GM12878 (cell line): ENCODE measurements around the gene ZNF407. TPM values are rescaled to one million over a fixed set of nuclear protein-coding genes. Genes with fewer than 3 reads are reported as not detected.

Source experiments
- ATAC-seq: fragments of 200-7000 bp; cut with Tn5 transposase; 3 replicates; pipeline ENCODE4 v1.9.1; 2020; ENCODE audit warnings: mild to moderate bottlenecking, moderate library complexity
- BruUV-seq: library from RNA; stranded (reverse); fragments of 400-500 nt; replicated peaks from 2 replicates; lab custom pipeline; 2021; lab: Mats Ljungman, UMichigan
- CTCF ChIA-PET: fragments of 300-600 bp; sonication (Branson Sonifier 250); formaldehyde crosslinking; extraction: SDS; loops from one replicate; lab custom pipeline; 2021; ENCODE audit warnings: inconsistent platforms; lab: Yijun Ruan, JAX
- POLR2A ChIA-PET: fragments of 350-600 bp; formaldehyde crosslinking; extraction: SDS; loops from one replicate; lab custom pipeline; 2021; ENCODE audit warnings: inconsistent platforms; lab: Charles Lee
- RAD21 ChIA-PET: fragments of 300-600 bp; sonication (Branson Sonifier 250); formaldehyde crosslinking; loops from one replicate; lab custom pipeline; 2023; ENCODE audit warnings: antibody characterized with exemption; ENCODE audit not compliant: unreplicated experiment; lab: Charles Lee
- SMC1A ChIA-PET: fragments of 300-600 bp; sonication (Branson Sonifier 250); formaldehyde crosslinking; loops from one replicate; lab custom pipeline; 2023; ENCODE audit not compliant: unreplicated experiment, uncharacterized antibody; lab: Charles Lee
- DNase-seq: peaks from one replicate; pipeline ENCODE4 v3.0.0-alpha.2; 2011; ENCODE audit warnings: low read depth, low spot score
- FAIRE-seq: peaks from 3 replicates; lab custom pipeline; 2011; peaks lifted over from hg19 to GRCh38; lab: Jason Lieb, UNC
- H2AFZ ChIP-seq: 2 replicates; pipeline ENCODE4 v1.6.0; 2011; ENCODE audit warnings: low read depth, low read length, control low read depth; ENCODE audit not compliant: control insufficient read depth
- H3K27ac ChIP-seq: 2 replicates; pipeline ENCODE4 v1.5.1; 2011; ENCODE audit warnings: control low read depth; ENCODE audit not compliant: control insufficient read depth, insufficient read depth
- H3K27me3 ChIP-seq, 2 experiments: replicated peaks in 1 of 2; 2 replicates each; pipeline versions ENCODE4 v1.6.0 to v1.6.1; 2011; ENCODE audit warnings: low read length in 1 of 2; ENCODE audit not compliant: control insufficient read depth in 2 of 2, insufficient read depth in 2 of 2
- H3K36me3 ChIP-seq, 2 experiments: 2 replicates each; pipeline ENCODE4 v1.5.1; 2011; ENCODE audit warnings: low read length in 1 of 2; ENCODE audit not compliant: control insufficient read depth in 2 of 2, insufficient read depth in 2 of 2
- H3K4me1 ChIP-seq: 2 replicates; pipeline ENCODE4 v1.6.1; 2011; ENCODE audit warnings: mild to moderate bottlenecking, low read length, moderate library complexity, mixed read lengths; ENCODE audit not compliant: control insufficient read depth, insufficient read depth
- H3K4me2 ChIP-seq: 2 replicates; pipeline ENCODE4 v1.6.0; 2011; ENCODE audit warnings: control low read depth; ENCODE audit not compliant: control insufficient read depth, insufficient read depth
- H3K4me3 ChIP-seq: fragments of 200-600 bp; sonication (generic); 2 replicates; pipeline ENCODE4 v1.5.1; 2016
- H3K79me2 ChIP-seq: 2 replicates; pipeline ENCODE4 v1.6.0; 2011; ENCODE audit warnings: low read length; ENCODE audit not compliant: control insufficient read depth, insufficient read depth
- H3K9ac ChIP-seq: 2 replicates; pipeline ENCODE4 v1.8.0; 2011; ENCODE audit warnings: low read length, control low read depth, mixed read lengths; ENCODE audit not compliant: control insufficient read depth, insufficient read depth
- H3K9me3 ChIP-seq: replicated peaks from 3 replicates; pipeline ENCODE4 v1.5.1; 2011; ENCODE audit warnings: mild to moderate bottlenecking, low read length; ENCODE audit not compliant: control insufficient read depth, insufficient read depth
- H4K20me1 ChIP-seq: 2 replicates; pipeline ENCODE4 v1.6.0; 2011; ENCODE audit not compliant: control insufficient read depth, insufficient read depth
- CTCF ChIP-seq, 3 experiments: IDR thresholded peaks in 2 of 3; conservative IDR thresholded peaks in 1 of 3; 2 replicates each; pipeline ENCODE4 v1.5.1; 2011; ENCODE audit warnings: low read depth in 3 of 3, low read length in 3 of 3, mild to moderate bottlenecking in 3 of 3, control low read depth in 2 of 3, moderate library complexity in 2 of 3, inconsistent platforms in 1 of 3, mixed read lengths in 1 of 3; ENCODE audit not compliant: control insufficient read depth in 2 of 3, insufficient read depth in 1 of 3; ENCODE audit errors: extremely low read depth in 1 of 3
- EGR1 ChIP-seq, 2 experiments: IDR thresholded peaks; 1 replicate in 1 of 2; 2 replicates in 1 of 2; pipeline ENCODE4 v1.6.1; 2011 to 2012; ENCODE audit warnings: low read depth in 2 of 2, low read length in 2 of 2, borderline replicate concordance in 1 of 2, mild to moderate bottlenecking in 1 of 2, moderate library complexity in 1 of 2
- JUNB ChIP-seq: IDR thresholded peaks from 2 replicates; pipeline ENCODE4 v1.6.1; 2016; ENCODE audit warnings: antibody characterized with exemption, mild to moderate bottlenecking
- RAD21 ChIP-seq: IDR thresholded peaks from 2 replicates; pipeline ENCODE4 v1.6.1; 2011; ENCODE audit warnings: mild to moderate bottlenecking, low read depth, low read length, moderate library complexity; ENCODE audit not compliant: insufficient read depth
- REST ChIP-seq: IDR thresholded peaks from 2 replicates; pipeline ENCODE4 v1.6.1; 2012; ENCODE audit warnings: mild to moderate bottlenecking, low read depth, low read length
- SP1 ChIP-seq: IDR thresholded peaks from one replicate; pipeline ENCODE4 v1.6.1; 2011; ENCODE audit warnings: low read depth, low read length
- USF2 ChIP-seq: IDR thresholded peaks from 2 replicates; pipeline ENCODE4 v1.6.1; 2011; ENCODE audit warnings: low read depth, low read length, improper control_type of control experiment, borderline replicate concordance
- ZBTB40 ChIP-seq: fragments of 450-650 bp; IDR thresholded peaks from 2 replicates; pipeline ENCODE4 v1.6.1; 2016; ENCODE audit warnings: mild to moderate bottlenecking, moderate library complexity, borderline replicate concordance
- WGBS: methylation state at CpG from one replicate; pipeline ENCODE4 v1.1.6; 2016; ENCODE audit warnings: low lambda C conversion rate; ENCODE audit not compliant: insufficient replicate concordance, insufficient coverage; ENCODE audit errors: missing lambda C conversion rate; 5-methylcytosine and 5-hydroxymethylcytosine counted together
- in situ Hi-C: fragments of 300-500 bp; cut with MboI; formaldehyde crosslinking; loops from 9 replicates; pipeline ENCODE4 v1.14.3; 2018; ENCODE audit warnings: mixed read lengths
- intact Hi-C: fragments of 100-400 bp; cut with micrococcal nuclease; formaldehyde crosslinking; loops from one replicate; pipeline ENCODE4 v1.14.2; 2022; ENCODE audit not compliant: unreplicated experiment
- polyA plus RNA-seq, 11 experiments: library from polyadenylated mRNA; depleted of rRNA in 4 of 11; unstranded in 6 of 11; stranded (reverse) in 5 of 11; fragments of >200 nt; fragmentation: Nextera tagmentation in 4 of 11; fragmentation: Illumina TruSeq in 1 of 11; extraction: Ambion mirVana in 4 of 11; extraction: Trizol in 1 of 11; gene quantifications; 1 replicate in 1 of 11; 2 replicates in 10 of 11; pipeline versions ENCODE4 v1.2.1 to v1.2.3, GENCODE V29; 2011 to 2016; ENCODE audit warnings: inconsistent platforms in 2 of 11, missing spikeins in 2 of 11, low read depth in 1 of 11
- total RNA-seq, 4 experiments: library from RNA; depleted of rRNA in 3 of 4; stranded (reverse); fragments of >200 nt in 3 of 4; fragmentation: Illumina TruSeq in 1 of 4; extraction: Trizol in 1 of 4; gene quantifications; 2 replicates each; pipeline versions ENCODE4 v1.2.1 to v1.2.3, GENCODE V29; 2013 to 2021

ZNF407 gene
- total and polyA plus RNA-seq, 10 of the 15 experiments (the other 5 are each of a cell fraction or from before 2014, with no cell fraction given): 0.69 to 11.6 (median 5.3) TPM

GRCh38 chr18:74897971-74898657 is 300.4 kb downstream of the ZNF407 start:
- no TSS peak for BruUV-seq
- Histone ChIP-seq H3K9ac (no peak overlapping the region), H3K79me2 (no peaks in the 10 kb centered on the region), H3K36me3 (no peaks in the 10 kb centered on the region), H3K27me3 (no peaks in the 10 kb centered on the region), H4K20me1 (no peaks in the 10 kb centered on the region), H2AFZ (no peak overlapping the region), H3K27ac (no peak overlapping the region), H3K4me1 (no peaks in the 10 kb centered on the region), H3K4me2 (no peak overlapping the region), H3K9me3 (no peaks in the 10 kb centered on the region), H3K4me3 (no peak overlapping the region)
- ChIA-PET POLR2A (no interaction called here), SMC1A (interaction anchor here (0.6 to 3.0 kb wide), 8 partner anchors 9 to 582 kb away, joined by 3 to 15 read pairs (median 3); no protein-coding TSS in a partner anchor), RAD21 (interaction anchor here (1.1 to 2.3 kb wide), 7 partner anchors 29 to 581 kb away, joined by 3 to 8 read pairs (median 4); no protein-coding TSS in a partner anchor), CTCF (interaction anchor here (0.5 to 2.3 kb wide), 14 partner anchors 8 to 581 kb away, joined by 3 to 19 read pairs (median 4); no protein-coding TSS in a partner anchor)
- WGBS: 97% methylated on average over 5 of the region's 5 CpGs
- in situ Hi-C loops (no loop called here), intact Hi-C loops (loop anchor here (2.0 to 5.0 kb wide), 2 partner anchors 64 to 581 kb away; no protein-coding TSS in a partner anchor)
- DNase-seq (no peak), ATAC-seq (no peak), FAIRE-seq (no peak)
- TF ChIP-seq SP1 (no peak), REST (no peak), CTCF (IDR thresholded peaks at IDR 0.05 in 2 of 3, conservative IDR thresholded peaks at IDR 0.05 in 1 of 3; ENCODE audit: control insufficient read depth in 2 of 3, extremely low read depth in 1 of 3, insufficient read depth in 1 of 3, low read depth in 3 of 3, low read length in 3 of 3) (no peak), USF2 (no peak), EGR1 (IDR thresholded peaks at IDR 0.05; ENCODE audit: borderline replicate concordance in 1 of 2, low read depth in 2 of 2, low read length in 2 of 2) (no peak), RAD21 (no peak), ZBTB40 (no peak), JUNB (no peak)
